H1 (cell line): ENCODE data around the gene OR4L1. TPM values are rescaled to one million over a fixed set of nuclear protein-coding genes. Genes with fewer than 3 reads are reported as not detected.

Source experiments
- CTCF ChIA-PET: fragments of 300-600 bp; sonication (Branson Sonifier 250); formaldehyde crosslinking; loops from one replicate; lab custom pipeline; 2021; ENCODE audit not compliant: partially characterized antibody; lab: Charles Lee
- POLR2A ChIA-PET: fragments of 300-600 bp; sonication (Branson Sonifier 250); formaldehyde crosslinking; loops from one replicate; lab custom pipeline; 2021; ENCODE audit warnings: inconsistent platforms; ENCODE audit not compliant: partially characterized antibody; lab: Charles Lee
- DNase-seq, 2 experiments: peaks; one replicate each; pipeline versions ENCODE4 v3.0.0 to v3.0.0-alpha.2; 2010 to 2022; ENCODE audit warnings: low spot score in 2 of 2, low read depth in 1 of 2, mixed read lengths in 1 of 2
- FAIRE-seq: peaks from 2 replicates; lab custom pipeline; 2011; peaks lifted over from hg19 to GRCh38; lab: Jason Lieb, UNC
- H2AFZ ChIP-seq: 2 replicates; pipeline ENCODE4 v1.8.1; 2012; ENCODE audit warnings: low read length, inconsistent platforms
- H2AK5ac ChIP-seq: 2 replicates; pipeline ENCODE4 v1.6.1; 2013; ENCODE audit warnings: low read depth, low read length
- H2BK120ac ChIP-seq: replicated peaks from 2 replicates; pipeline ENCODE3; 2013; ENCODE audit warnings: low read depth, low read length, inconsistent platforms
- H2BK12ac ChIP-seq: 2 replicates; pipeline ENCODE4 v1.6.1; 2013; ENCODE audit warnings: low read depth, low read length
- H2BK15ac ChIP-seq: 2 replicates; pipeline ENCODE4 v1.6.1; 2013; ENCODE audit warnings: low read length
- H2BK20ac ChIP-seq: 2 replicates; pipeline ENCODE4 v1.6.1; 2013; ENCODE audit warnings: low read length
- H2BK5ac ChIP-seq: 2 replicates; pipeline ENCODE4 v1.6.1; 2013; ENCODE audit warnings: low read depth, low read length
- H3K14ac ChIP-seq: 2 replicates; pipeline ENCODE4 v1.6.1; 2013; ENCODE audit warnings: inconsistent platforms; ENCODE audit not compliant: insufficient read length
- H3K18ac ChIP-seq: 2 replicates; pipeline ENCODE4 v1.6.1; 2013; ENCODE audit warnings: low read length; ENCODE audit errors: extremely low read depth
- H3K23ac ChIP-seq: 2 replicates; pipeline ENCODE4 v1.6.1; 2013; ENCODE audit warnings: inconsistent platforms; ENCODE audit not compliant: insufficient read length
- H3K23me2 ChIP-seq: 2 replicates; pipeline ENCODE4 v1.6.1; 2013; ENCODE audit warnings: low read depth, low read length
- H3K27ac ChIP-seq: 2 replicates; pipeline ENCODE4 v1.6.1; 2011; ENCODE audit warnings: low read depth, low read length, inconsistent platforms
- H3K27me3 ChIP-seq, 4 experiments: replicated peaks in 1 of 4; 1 replicate in 1 of 4; 2 replicates in 3 of 4; pipeline versions ENCODE4 v1.6.1 to v1.8.1; 2011 to 2013; ENCODE audit warnings: low read length in 3 of 4, mild to moderate bottlenecking in 3 of 4, inconsistent platforms in 2 of 4, mixed read lengths in 2 of 4, moderate library complexity in 1 of 4; ENCODE audit not compliant: control insufficient read depth in 3 of 4, insufficient read depth in 3 of 4; ENCODE audit errors: extremely low read depth in 1 of 4
- H3K36me3 ChIP-seq, 4 experiments: 2 replicates each; pipeline versions ENCODE4 v1.6.1 to v1.8.1; 2011 to 2013; ENCODE audit warnings: mild to moderate bottlenecking in 4 of 4, low read length in 3 of 4, moderate library complexity in 2 of 4, control low read depth in 1 of 4, inconsistent platforms in 1 of 4; ENCODE audit not compliant: insufficient read depth in 4 of 4, control insufficient read depth in 2 of 4
- H3K4ac ChIP-seq: replicated peaks from 2 replicates; pipeline ENCODE3; 2013; ENCODE audit warnings: low read length, low read depth, mixed read lengths, inconsistent platforms; ENCODE audit not compliant: insufficient read length
- H3K4me1 ChIP-seq, 4 experiments: replicated peaks in 1 of 4; 1 replicate in 1 of 4; 2 replicates in 3 of 4; pipeline versions ENCODE4 v1.6.1 to v1.8.1; 2011 to 2013; ENCODE audit warnings: low read length in 3 of 4, inconsistent platforms in 2 of 4, mixed read lengths in 1 of 4; ENCODE audit not compliant: insufficient read depth in 4 of 4, control insufficient read depth in 3 of 4
- H3K4me2 ChIP-seq, 2 experiments: 2 replicates each; pipeline versions ENCODE4 v1.6.1 to v1.8.1; 2011 to 2013; ENCODE audit warnings: low read depth in 2 of 2, low read length in 2 of 2, control low read depth in 1 of 2, inconsistent platforms in 1 of 2, mild to moderate bottlenecking in 1 of 2; ENCODE audit not compliant: insufficient read depth in 1 of 2
- H3K4me3 ChIP-seq, 4 experiments: fragments of 200-600, 300-600 bp in 1 of 4; sonication (generic), shearing (Covaris generic), sonication (Bioruptor Twin) in 1 of 4; 2 replicates each; pipeline versions ENCODE4 v1.5.1 to v1.8.1; 2011 to 2016; ENCODE audit warnings: low read length in 4 of 4, low read depth in 3 of 4, control low read depth in 2 of 4, inconsistent platforms in 2 of 4, mild to moderate bottlenecking in 2 of 4, mixed read lengths in 1 of 4, moderate library complexity in 1 of 4; ENCODE audit not compliant: insufficient read depth in 2 of 4; ENCODE audit errors: extremely low read depth in 1 of 4
- H3K56ac ChIP-seq: replicated peaks from 2 replicates; pipeline ENCODE3; 2013; ENCODE audit warnings: low read depth, mild to moderate bottlenecking, mixed read lengths, low read length, inconsistent platforms; ENCODE audit not compliant: insufficient read length
- H3K79me1 ChIP-seq: 2 replicates; pipeline ENCODE4 v1.6.1; 2013; ENCODE audit warnings: low read depth, low read length, control low read depth
- H3K79me2 ChIP-seq, 2 experiments: 2 replicates each; pipeline versions ENCODE4 v1.6.1 to v1.8.1; 2012 to 2013; ENCODE audit warnings: low read length in 2 of 2, mild to moderate bottlenecking in 2 of 2, inconsistent platforms in 1 of 2; ENCODE audit not compliant: insufficient read depth in 2 of 2, control insufficient read depth in 1 of 2
- H3K9ac ChIP-seq, 4 experiments: replicated peaks in 1 of 4; 1 replicate in 1 of 4; 2 replicates in 3 of 4; pipeline versions ENCODE4 v1.6.1 to v1.8.1; 2011 to 2013; ENCODE audit warnings: low read depth in 3 of 4, low read length in 3 of 4, control low read depth in 2 of 4, mild to moderate bottlenecking in 2 of 4, moderate library complexity in 2 of 4, inconsistent platforms in 1 of 4; ENCODE audit errors: extremely low read depth in 1 of 4
- H3K9me3 ChIP-seq, 2 experiments: 2 replicates each; pipeline versions ENCODE4 v1.6.1 to v1.8.1; 2012 to 2013; ENCODE audit warnings: mild to moderate bottlenecking in 2 of 2, moderate library complexity in 2 of 2, control low read depth in 1 of 2, inconsistent platforms in 1 of 2, low read depth in 1 of 2, low read length in 1 of 2, mixed read lengths in 1 of 2; ENCODE audit not compliant: insufficient read depth in 2 of 2
- H4K20me1 ChIP-seq, 2 experiments: replicated peaks in 1 of 2; 2 replicates each; pipeline versions ENCODE3 to v1.8.1; 2011 to 2013; ENCODE audit warnings: inconsistent platforms in 2 of 2, low read length in 2 of 2, mild to moderate bottlenecking in 1 of 2; ENCODE audit not compliant: insufficient read depth in 2 of 2, control insufficient read depth in 1 of 2
- H4K5ac ChIP-seq: 2 replicates; pipeline ENCODE4 v1.6.1; 2013; ENCODE audit warnings: low read length, low read depth, mixed read lengths, inconsistent platforms; ENCODE audit not compliant: insufficient read length
- H4K8ac ChIP-seq: 2 replicates; pipeline ENCODE4 v1.8.0; 2013; ENCODE audit warnings: mild to moderate bottlenecking, moderate library complexity, low read length, inconsistent platforms; ENCODE audit not compliant: insufficient read depth; ENCODE audit errors: extremely low read depth
- H4K91ac ChIP-seq: replicated peaks from 2 replicates; pipeline ENCODE3; 2013; ENCODE audit warnings: low read length, mixed read lengths, inconsistent platforms; ENCODE audit not compliant: insufficient read length
- ASH2L ChIP-seq: fragments of 200-600, 300-600 bp; sonication (generic); IDR thresholded peaks from one replicate; pipeline ENCODE4 v1.7.1; 2017; ENCODE audit warnings: low read length
- CBX5 ChIP-seq: fragments of 300-800, 300-1000 bp; sonication (generic); IDR thresholded peaks from 2 replicates; pipeline ENCODE4 v1.7.1; 2016; ENCODE audit warnings: antibody characterized with exemption, low read length, low read depth
- CEBPB ChIP-seq: IDR thresholded peaks from 2 replicates; pipeline ENCODE4 v1.6.1; 2012; ENCODE audit warnings: low read depth, low read length
- CTCF ChIP-seq, 3 experiments: IDR thresholded peaks; 1 replicate in 2 of 3; 2 replicates in 1 of 3; pipeline versions ENCODE4 v1.5.1 to v1.6.1; 2011; ENCODE audit warnings: low read length in 3 of 3, mild to moderate bottlenecking in 3 of 3, inconsistent platforms in 2 of 3, low read depth in 1 of 3, moderate library complexity in 1 of 3; ENCODE audit not compliant: insufficient read depth in 1 of 3; ENCODE audit errors: control extremely low read depth in 1 of 3
- KDM5A ChIP-seq: fragments of 200-600 bp; IDR thresholded peaks from 2 replicates; pipeline ENCODE4 v1.7.1; 2012; ENCODE audit warnings: mild to moderate bottlenecking, low read length, inconsistent platforms, mixed read lengths
- MAFK ChIP-seq: IDR thresholded peaks from 2 replicates; pipeline ENCODE4 v1.6.1; 2012; ENCODE audit warnings: low read depth, mild to moderate bottlenecking, improper control_type of control experiment, low read length
- SIRT6 ChIP-seq: IDR thresholded peaks from one replicate; pipeline ENCODE4 v1.7.1; 2012; ENCODE audit warnings: low read length, inconsistent platforms
- SP1 ChIP-seq: IDR thresholded peaks from 2 replicates; pipeline ENCODE4 v1.6.1; 2011; ENCODE audit warnings: low read depth, low read length
- TBP ChIP-seq: IDR thresholded peaks from 2 replicates; pipeline ENCODE4 v1.6.1; 2011; ENCODE audit warnings: low read depth, low read length, improper control_type of control experiment
- ZNF274 ChIP-seq: IDR thresholded peaks from 2 replicates; pipeline ENCODE4 v1.7.0; 2012; ENCODE audit warnings: low read length, borderline replicate concordance; ENCODE audit errors: extremely low read depth
- WGBS, 2 experiments: shearing (Covaris generic) in 1 of 2; methylation state at CpG; one replicate each; pipeline versions ENCODE4 v1.1.6 to v1.1.7; 2013 to 2015; ENCODE audit warnings: low lambda C conversion rate in 2 of 2, mixed read lengths in 2 of 2, inconsistent platforms in 1 of 2, low coverage in 1 of 2, missing lambda C conversion rate in 1 of 2; ENCODE audit not compliant: insufficient replicate concordance in 2 of 2, insufficient coverage in 1 of 2, insufficient read length in 1 of 2; ENCODE audit errors: extremely low coverage in 1 of 2, missing lambda C conversion rate in 1 of 2; 5-methylcytosine and 5-hydroxymethylcytosine counted together
- polyA plus RNA-seq, 7 experiments: library from polyadenylated mRNA; depleted of rRNA in 3 of 7; stranded (reverse) in 5 of 7; unstranded in 2 of 7; fragments of >200 nt in 5 of 7; fragments of 200-250 nt in 2 of 7; gene quantifications; 1 replicate in 5 of 7; 2 replicates in 1 of 7; 4 replicates in 1 of 7; pipeline versions ENCODE4 v1.2.1 to v1.2.3, GENCODE V29; 2011 to 2013; ENCODE audit warnings: missing spikeins in 2 of 7, mixed read lengths in 2 of 7
- total RNA-seq: library from RNA; stranded (reverse); fragmentation: NEBNext Ultra II Directional; extraction: Animal tissue kit (Norgen Biotek cat#: 25700); gene quantifications from 2 replicates; pipeline ENCODE4 v1.2.1, GENCODE V29; 2021
- TF ChIP-seq, protein P1 (sequence below): IDR thresholded peaks from 2 replicates; pipeline ENCODE4 v1.6.1; 2012; ENCODE audit warnings: inconsistent platforms

Gene OR4L1
- total and polyA plus RNA-seq, 2 of the 8 experiments (the other 6 are each of a cell fraction or from before 2014, with no cell fraction given) = not detected

- Histone ChIP-seq H3K23me2 (no peaks in the 10 kb centered on the region; the same call in 1 of the 2 replicates), H3K79me1 (no peaks in the 10 kb centered on the region), H3K9me3 (peaks cover 31 to 34% of the 10 kb centered on the region in 2 experiments), H4K8ac (no peak overlapping the region), H2AK5ac (no peak overlapping the region), H3K4ac (no peak overlapping the region), H3K9ac (no peak overlapping the region), H2BK5ac (no peak overlapping the region), H3K27me3 (no peaks in the 10 kb centered on the region), H2BK20ac (no peak overlapping the region), H4K91ac (no peak overlapping the region), H2BK15ac (no peak overlapping the region), H3K18ac (no peak overlapping the region), H3K23ac (no peak overlapping the region), H3K36me3 (no peaks in the 10 kb centered on the region; a peak in 1 of 8 replicates), H3K79me2 (no peaks in the 10 kb centered on the region), H3K56ac (no peak overlapping the region), H3K4me2 (no peak overlapping the region), H4K20me1 (no peaks in the 10 kb centered on the region), H3K4me1 (no peaks in the 10 kb centered on the region), H4K5ac (no peak overlapping the region), H2AFZ (no peak overlapping the region), H3K14ac (no peak overlapping the region), H3K4me3 (no peak overlapping the region), H2BK12ac (no peak overlapping the region), H2BK120ac (no peak overlapping the region), H3K27ac (no peak overlapping the region)
- FAIRE-seq (no peak), DNase-seq (no peak)
- WGBS, 2 experiments = 59% methylated on average over 4 of the region's 4 CpGs; no CpG with 5 or more reads in 1 of the 2 experiments
- TF ChIP-seq, protein P1, sequence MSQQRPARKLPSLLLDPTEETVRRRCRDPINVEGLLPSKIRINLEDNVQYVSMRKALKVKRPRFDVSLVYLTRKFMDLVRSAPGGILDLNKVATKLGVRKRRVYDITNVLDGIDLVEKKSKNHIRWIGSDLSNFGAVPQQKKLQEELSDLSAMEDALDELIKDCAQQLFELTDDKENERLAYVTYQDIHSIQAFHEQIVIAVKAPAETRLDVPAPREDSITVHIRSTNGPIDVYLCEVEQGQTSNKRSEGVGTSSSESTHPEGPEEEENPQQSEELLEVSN = no peak
- no peak for TF ChIP-seq CBX5
- no peak for TF ChIP-seq SP1
- no peak for TF ChIP-seq TBP
- no peak for TF ChIP-seq ASH2L
- TF ChIP-seq ZNF274 = no peak
- TF ChIP-seq SIRT6 = no peak
- TF ChIP-seq CTCF (IDR thresholded peaks at IDR 0.05; ENCODE audit: control extremely low read depth in 1 of 3, insufficient read depth in 1 of 3, low read depth in 1 of 3, low read length in 3 of 3) = no peak
- no peak for TF ChIP-seq KDM5A
- TF ChIP-seq CEBPB = no peak
- no peak for TF ChIP-seq MAFK
- CTCF ChIA-PET = no interaction called here
- POLR2A ChIA-PET = no interaction called here
Observed at GRCh38 chr14:20092050-20092449, 32.2 kb downstream of the OR4L1 start.
